ENCODE data around the gene CDC5L. TPM values are rescaled to one million over a fixed set of nuclear protein-coding genes. Genes with fewer than 3 reads are reported as not detected.

Gene CDC5L
- total and polyA plus RNA-seq, 5 donors from 2014 or later, result 15.9 to 22.4 (median 16.5) TPM

GRCh38 chr6:44377484-44377883, 10.0 kb upstream of the CDC5L start:
- no peaks in the 10 kb centered on the region for H3K36me3 Mint-ChIP-seq
- H3K27ac Mint-ChIP-seq, result no peak overlapping the region
- DNase-seq (no peak), ATAC-seq (ENCODE audit: low read depth in 2 of 2) (no peak)
- Histone ChIP-seq H3K27me3 (ENCODE audit: control insufficient read depth, insufficient read depth, low read length) (peaks cover 20% of the 10 kb centered on the region), H3K4me1 (ENCODE audit: control insufficient read depth, insufficient read depth, low read length, poor library complexity, severe bottlenecking) (no peaks in the 10 kb centered on the region), H3K36me3 (ENCODE audit: control insufficient read depth, insufficient read depth, low read length) (no peaks in the 10 kb centered on the region), H3K9me3 (ENCODE audit: control insufficient read depth in 2 of 2, low read length in 2 of 2) (no peaks in the 10 kb centered on the region), H3K27ac (ENCODE audit: insufficient read depth, low read length, poor library complexity, severe bottlenecking) (no peak overlapping the region), H3K4me3 (ENCODE audit: low read depth, low read length) (no peak overlapping the region)
- H3K9me3 Mint-ChIP-seq, result no peaks in the 10 kb centered on the region
- H3K4me1 Mint-ChIP-seq, result peaks cover 0 to 2% (median 1%) of the 10 kb centered on the region in 4 donors
- H3K4me3 Mint-ChIP-seq, result no peak overlapping the region
- H3K27me3 Mint-ChIP-seq, result peaks cover 49% of the 10 kb centered on the region

DNA sequence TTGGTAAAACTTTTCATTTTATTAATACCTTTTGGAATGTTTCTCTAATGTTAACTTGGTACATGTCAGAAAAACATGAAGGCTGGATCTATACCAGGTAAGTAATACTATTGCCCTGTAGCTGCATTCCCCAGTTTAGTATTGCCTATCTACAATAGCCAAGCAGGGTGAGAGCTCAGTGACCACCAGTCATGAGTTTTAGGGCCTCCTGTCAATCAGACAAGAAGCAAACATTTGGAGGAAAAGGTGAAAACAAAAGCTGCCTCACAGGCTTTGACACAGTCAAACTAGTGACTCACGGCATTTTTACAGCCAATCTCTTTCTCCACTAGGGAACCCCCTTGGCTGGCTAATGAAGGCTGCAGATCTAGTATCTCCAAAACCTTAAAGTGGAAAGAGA, 9.5 kb upstream of the CDC5L start:
- DNase-seq, result no peak
- H3K36me3 Mint-ChIP-seq, result no peaks in the 10 kb centered on the region
- Histone ChIP-seq H3K36me3 (ENCODE audit: control insufficient read depth, insufficient read depth, low read length) (no peaks in the 10 kb centered on the region), H3K27ac (ENCODE audit: insufficient read depth, low read length, poor library complexity, severe bottlenecking) (no peak overlapping the region), H3K4me1 (ENCODE audit: control insufficient read depth, insufficient read depth, low read length, poor library complexity, severe bottlenecking) (no peaks in the 10 kb centered on the region), H3K27me3 (ENCODE audit: control insufficient read depth, insufficient read depth, low read length) (peaks cover 20% of the 10 kb centered on the region), H3K4me3 (ENCODE audit: low read depth, low read length) (no peak overlapping the region), H3K9me3 (ENCODE audit: control insufficient read depth in 2 of 2, low read length in 2 of 2) (no peaks in the 10 kb centered on the region)
- no peak for ATAC-seq (ENCODE audit: low read depth in 2 of 2)
- no peak overlapping the region for H3K4me3 Mint-ChIP-seq
- H3K9me3 Mint-ChIP-seq, result no peaks in the 10 kb centered on the region
- H3K4me1 Mint-ChIP-seq, result peaks cover 0 to 2% (median 1%) of the 10 kb centered on the region in 4 donors
- H3K27ac Mint-ChIP-seq, result no peak overlapping the region
- peaks cover 44% of the 10 kb centered on the region for H3K27me3 Mint-ChIP-seq

DNA sequence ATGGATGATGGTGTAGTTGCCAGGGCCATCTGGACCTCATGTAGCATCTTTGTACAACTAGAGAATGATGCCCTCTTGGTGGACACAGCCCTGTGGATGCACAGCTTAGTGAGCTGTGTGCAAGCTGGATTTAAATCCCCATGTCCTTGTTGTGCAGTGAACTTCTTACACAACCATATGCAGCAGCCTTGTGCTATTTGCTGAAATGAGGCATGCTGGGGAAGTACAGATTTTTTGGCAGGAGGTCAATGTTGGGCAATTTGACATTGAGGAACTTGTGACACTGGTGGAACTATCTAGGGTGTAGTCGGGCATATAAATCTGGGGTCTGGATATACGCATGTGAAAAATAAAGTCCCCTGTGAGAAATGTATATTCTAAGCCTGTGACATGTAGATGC, 5.8 kb upstream of the CDC5L start:
- Mint-ChIP-seq H3K27me3 (peaks cover 31% of the 10 kb centered on the region), H3K4me3 (no peak overlapping the region), H3K9me3 (no peaks in the 10 kb centered on the region), H3K27ac (no peak overlapping the region), H3K36me3 (no peaks in the 10 kb centered on the region), H3K4me1 (peaks cover 0 to 6% (median 4%) of the 10 kb centered on the region in 4 donors)
- no peaks in the 10 kb centered on the region for H3K36me3 ChIP-seq (ENCODE audit: control insufficient read depth, insufficient read depth, low read length)
- no peak overlapping the region for H3K27ac ChIP-seq (ENCODE audit: insufficient read depth, low read length, poor library complexity, severe bottlenecking)
- ATAC-seq (ENCODE audit: low read depth in 2 of 2) (no peak), DNase-seq (no peak)
- no peak overlapping the region for H3K4me3 ChIP-seq (ENCODE audit: low read depth, low read length)
- no peaks in the 10 kb centered on the region for H3K9me3 ChIP-seq (ENCODE audit: control insufficient read depth in 2 of 2, low read length in 2 of 2)
- H3K4me1 ChIP-seq (ENCODE audit: control insufficient read depth, insufficient read depth, low read length, poor library complexity, severe bottlenecking), result peaks cover 3% of the 10 kb centered on the region
- peaks cover 14% of the 10 kb centered on the region for H3K27me3 ChIP-seq (ENCODE audit: control insufficient read depth, insufficient read depth, low read length)

DNA sequence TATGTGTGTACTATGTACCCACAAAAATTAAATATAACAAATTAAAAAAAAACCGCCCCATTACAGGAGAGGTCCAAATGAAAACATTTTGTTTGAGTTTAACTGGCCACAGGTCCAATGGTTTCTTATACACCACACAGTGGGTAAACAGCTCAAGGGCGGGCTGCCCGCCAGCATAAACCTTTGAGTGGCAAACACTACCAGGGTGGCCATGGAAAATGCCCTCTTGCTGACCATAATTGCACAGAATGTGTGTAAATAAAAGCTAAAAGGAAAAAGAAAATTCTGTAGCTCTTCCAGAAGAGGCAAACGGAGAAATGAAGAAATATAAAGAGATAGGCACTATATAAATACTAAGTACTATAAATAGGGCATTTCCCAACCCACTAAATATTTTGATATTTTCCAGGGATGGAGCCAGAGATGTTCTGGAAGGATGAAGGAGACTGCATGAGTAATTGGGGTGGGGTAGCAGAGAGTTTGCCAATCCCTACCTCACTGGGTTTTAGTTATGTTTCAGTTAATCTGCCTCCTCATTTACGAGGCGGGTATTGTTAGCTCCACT, 1.1 kb upstream of the CDC5L start:
- H3K36me3 ChIP-seq (ENCODE audit: control insufficient read depth, insufficient read depth, low read length), result peaks cover 7% of the 10 kb centered on the region
- peaks cover 32% of the 10 kb centered on the region for H3K4me1 ChIP-seq (ENCODE audit: control insufficient read depth, insufficient read depth, low read length, poor library complexity, severe bottlenecking)
- no peaks in the 10 kb centered on the region for H3K9me3 ChIP-seq (ENCODE audit: control insufficient read depth in 2 of 2, low read length in 2 of 2)
- DNase-seq (no peak), ATAC-seq (ENCODE audit: low read depth in 2 of 2) (no peak)
- H3K27me3 Mint-ChIP-seq, result peaks cover 12% of the 10 kb centered on the region
- peak overlapping the region; percentile 92 to 99 (median 96) for H3K4me3 Mint-ChIP-seq
- H3K27me3 ChIP-seq (ENCODE audit: control insufficient read depth, insufficient read depth, low read length), result peaks cover 5% of the 10 kb centered on the region
- peak overlapping the region; percentile 98 for H3K4me3 ChIP-seq (ENCODE audit: low read depth, low read length)
- no peaks in the 10 kb centered on the region for H3K9me3 Mint-ChIP-seq
- peak overlapping the region in 2 of 3 donors; percentile 96 to 98 for H3K27ac Mint-ChIP-seq
- peaks cover 14 to 41% (median 32%) of the 10 kb centered on the region in 4 donors for H3K4me1 Mint-ChIP-seq
- peak overlapping the region; percentile 93 for H3K27ac ChIP-seq (ENCODE audit: insufficient read depth, low read length, poor library complexity, severe bottlenecking)
- peaks cover 8% of the 10 kb centered on the region for H3K36me3 Mint-ChIP-seq

DNA sequence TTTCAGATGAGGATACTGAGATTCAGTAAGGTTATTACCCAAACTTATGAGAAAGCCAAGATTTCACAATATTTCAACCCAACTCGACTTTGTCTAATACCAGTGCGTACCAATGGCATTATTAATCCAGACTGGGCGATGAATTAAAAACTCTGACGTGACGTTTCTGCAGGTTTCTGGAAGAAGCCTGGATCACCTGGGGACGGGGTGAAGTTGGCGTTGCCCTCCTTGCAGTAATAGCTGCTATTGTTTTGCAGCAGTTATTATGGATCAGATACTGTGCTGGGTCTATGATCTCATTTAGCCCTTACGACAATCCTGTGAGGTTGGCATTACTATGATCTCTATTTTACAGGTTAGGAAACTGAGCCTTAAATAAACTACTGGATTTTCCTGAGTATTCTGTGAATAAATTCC, 569 bp upstream of the CDC5L start:
- peak overlapping the region; percentile 98 for H3K4me3 ChIP-seq (ENCODE audit: low read depth, low read length)
- ATAC-seq (ENCODE audit: low read depth in 2 of 2), result peak in 1 of 2 donors; percentile 3

DNA sequence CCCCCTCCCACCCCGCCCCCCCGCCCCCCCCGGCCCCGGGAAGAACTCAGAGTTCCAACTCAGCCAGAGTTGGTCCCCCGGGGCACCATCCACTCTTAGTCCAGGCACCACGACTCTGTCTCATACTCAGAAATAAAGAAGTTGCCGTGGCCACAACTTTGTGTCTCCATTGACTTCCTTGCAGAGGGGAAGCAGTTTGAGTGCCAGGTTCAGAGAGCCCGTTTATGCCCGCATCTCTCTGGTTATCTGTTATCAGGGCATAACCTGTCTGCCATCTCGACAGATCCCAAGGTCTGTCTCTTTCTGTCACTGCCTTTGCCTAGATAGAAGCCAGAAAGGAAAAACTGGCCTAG, 605 bp downstream of the CDC5L start:
- peak overlapping the region; percentile 93 for H3K27ac ChIP-seq (ENCODE audit: insufficient read depth, low read length, poor library complexity, severe bottlenecking)
- DNase-seq (no peak), ATAC-seq (ENCODE audit: low read depth in 2 of 2) (no peak)
- peaks cover 14 to 48% (median 32%) of the 10 kb centered on the region in 4 donors for H3K4me1 Mint-ChIP-seq
- peaks cover 2% of the 10 kb centered on the region for H3K27me3 ChIP-seq (ENCODE audit: control insufficient read depth, insufficient read depth, low read length)
- peak overlapping the region; percentile 92 to 99 (median 96) for H3K4me3 Mint-ChIP-seq
- H3K36me3 ChIP-seq (ENCODE audit: control insufficient read depth, insufficient read depth, low read length), result peaks cover 24% of the 10 kb centered on the region
- H3K9me3 ChIP-seq (ENCODE audit: control insufficient read depth in 2 of 2, low read length in 2 of 2), result no peaks in the 10 kb centered on the region
- H3K27ac Mint-ChIP-seq, result peak overlapping the region in 2 of 3 donors; percentile 87 to 98
- H3K36me3 Mint-ChIP-seq, result peaks cover 16% of the 10 kb centered on the region
- no peaks in the 10 kb centered on the region for H3K9me3 Mint-ChIP-seq
- H3K27me3 Mint-ChIP-seq, result peaks cover 5% of the 10 kb centered on the region
- H3K4me1 ChIP-seq (ENCODE audit: control insufficient read depth, insufficient read depth, low read length, poor library complexity, severe bottlenecking), result peaks cover 32% of the 10 kb centered on the region
- H3K4me3 ChIP-seq (ENCODE audit: low read depth, low read length), result peak overlapping the region; percentile 98

More for the DNA sequence above, 569 bp upstream of the CDC5L start:
- Mint-ChIP-seq H3K9me3 (no peaks in the 10 kb centered on the region), H3K27ac (peak overlapping the region in 2 of 3 donors; percentile 96 to 98), H3K27me3 (peaks cover 7% of the 10 kb centered on the region), H3K36me3 (peaks cover 13% of the 10 kb centered on the region), H3K4me1 (peaks cover 14 to 46% (median 32%) of the 10 kb centered on the region in 4 donors), H3K4me3 (peak overlapping the region; percentile 92 to 99 (median 96))
- Histone ChIP-seq H3K27ac (ENCODE audit: insufficient read depth, low read length, poor library complexity, severe bottlenecking) (peak overlapping the region; percentile 93), H3K9me3 (ENCODE audit: control insufficient read depth in 2 of 2, low read length in 2 of 2) (no peaks in the 10 kb centered on the region), H3K4me1 (ENCODE audit: control insufficient read depth, insufficient read depth, low read length, poor library complexity, severe bottlenecking) (peaks cover 32% of the 10 kb centered on the region), H3K36me3 (ENCODE audit: control insufficient read depth, insufficient read depth, low read length) (peaks cover 12% of the 10 kb centered on the region), H3K27me3 (ENCODE audit: control insufficient read depth, insufficient read depth, low read length) (peaks cover 2% of the 10 kb centered on the region)
- DNase-seq, result no peak

GRCh38 chr6:44388887-44389286, 1.4 kb downstream of the CDC5L start:
- Histone ChIP-seq H3K9me3 (ENCODE audit: control insufficient read depth in 2 of 2, low read length in 2 of 2) (no peaks in the 10 kb centered on the region), H3K4me3 (ENCODE audit: low read depth, low read length) (peak overlapping the region; percentile 98), H3K27me3 (ENCODE audit: control insufficient read depth, insufficient read depth, low read length) (peaks cover 2% of the 10 kb centered on the region), H3K27ac (ENCODE audit: insufficient read depth, low read length, poor library complexity, severe bottlenecking) (no peak overlapping the region), H3K4me1 (ENCODE audit: control insufficient read depth, insufficient read depth, low read length, poor library complexity, severe bottlenecking) (peaks cover 32% of the 10 kb centered on the region), H3K36me3 (ENCODE audit: control insufficient read depth, insufficient read depth, low read length) (peaks cover 32% of the 10 kb centered on the region)
- Mint-ChIP-seq H3K36me3 (peaks cover 20% of the 10 kb centered on the region), H3K4me1 (peaks cover 14 to 48% (median 33%) of the 10 kb centered on the region in 4 donors), H3K4me3 (peak overlapping the region; percentile 92 to 99 (median 96)), H3K9me3 (no peaks in the 10 kb centered on the region), H3K27ac (peak overlapping the region in 2 of 3 donors; percentile 47 to 98), H3K27me3 (peaks cover 5% of the 10 kb centered on the region)
- ATAC-seq (ENCODE audit: low read depth in 2 of 2), result no peak
- DNase-seq, result no peak

- H3K27me3 ChIP-seq (ENCODE audit: control insufficient read depth, insufficient read depth, low read length), result peaks cover 2% of the 10 kb centered on the region
- peaks cover 32% of the 10 kb centered on the region for H3K4me1 ChIP-seq (ENCODE audit: control insufficient read depth, insufficient read depth, low read length, poor library complexity, severe bottlenecking)
- H3K4me3 ChIP-seq (ENCODE audit: low read depth, low read length), result peak overlapping the region; percentile 98
- H3K27ac Mint-ChIP-seq, result peak overlapping the region in 1 of 3 donors; percentile 2
- H3K4me3 Mint-ChIP-seq, result peak overlapping the region; percentile 22 to 98 (median 93)
- H3K9me3 Mint-ChIP-seq, result no peaks in the 10 kb centered on the region
- H3K27me3 Mint-ChIP-seq, result no peaks in the 10 kb centered on the region
- no peak for DNase-seq
- ATAC-seq (ENCODE audit: low read depth in 2 of 2), result no peak
- no peaks in the 10 kb centered on the region for H3K9me3 ChIP-seq (ENCODE audit: control insufficient read depth in 2 of 2, low read length in 2 of 2)
- peaks cover 14 to 51% (median 36%) of the 10 kb centered on the region in 4 donors for H3K4me1 Mint-ChIP-seq
- no peak overlapping the region for H3K27ac ChIP-seq (ENCODE audit: insufficient read depth, low read length, poor library complexity, severe bottlenecking)
- H3K36me3 ChIP-seq (ENCODE audit: control insufficient read depth, insufficient read depth, low read length), result peaks cover 44% of the 10 kb centered on the region
- H3K36me3 Mint-ChIP-seq, result peaks cover 30% of the 10 kb centered on the region
Measured at GRCh38 chr6:44390158-44390683, 2.7 kb downstream of the CDC5L start.

Data from CD4-positive, CD25-positive, alpha-beta regulatory T cell (primary cell).